C4-2B (cell line): ENCODE results near the gene PRSS27.
"Not testable (repeated sequence)": the region's sequence is repeated elsewhere in the genome, so short reads cannot be mapped to it uniquely, and the experiment has no call there.

Experiments
- CTCF ChIP-seq: fragments of 450-650 bp; conservative IDR thresholded peaks from 2 replicates; pipeline ENCODE4 v1.5.1; 2017; ENCODE audit warnings: mild to moderate bottlenecking
- ZFX ChIP-seq: fragments of 450-650 bp; IDR thresholded peaks from 2 replicates; pipeline ENCODE4 v1.6.1; 2017

GRCh38 chr16:2676937-2677336, 43.1 kb downstream of the PRSS27 start:
- not testable (repeated sequence) for TF ChIP-seq CTCF, ZFX
